Spleen (tissue), 11 donors: ENCODE results near the gene RAB12. TPM values are rescaled to one million over a fixed set of nuclear protein-coding genes. Genes with fewer than 3 reads are reported as not detected.
A peak's percentile ranks its signal among the peaks of the same experiment; 100 is the strongest.

Experiments
- DNase-seq: peaks from one replicate; pipeline ENCODE4 v3.0.0-alpha.2; 2020
- H3K27ac ChIP-seq, 8 donors: fragments of 200-600 bp; sonication (generic) in 7 of 8; 1 replicate in 4 of 8; 2 replicates in 4 of 8; pipeline versions ENCODE4 v1.5.0 to v1.8.0; 2016 to 2021; ENCODE audit warnings: inconsistent platforms in 4 of 8, mild to moderate bottlenecking in 4 of 8, moderate library complexity in 1 of 8
- H3K27me3 ChIP-seq, 7 donors: fragments of 200-600 bp; sonication (generic) in 6 of 7; replicated peaks in 1 of 7; 1 replicate in 4 of 7; 2 replicates in 3 of 7; pipeline versions ENCODE4 v1.5.0 to v1.8.0; 2016 to 2021; ENCODE audit warnings: inconsistent platforms in 3 of 7, mild to moderate bottlenecking in 1 of 7
- H3K36me3 ChIP-seq, 6 donors: fragments of 200-600 bp; sonication (generic) in 5 of 6; 1 replicate in 4 of 6; 2 replicates in 2 of 6; pipeline versions ENCODE4 v1.5.0 to v1.8.0; 2016 to 2021; ENCODE audit warnings: inconsistent platforms in 2 of 6
- H3K4me1 ChIP-seq, 6 donors: fragments of 200-600 bp; sonication (generic) in 5 of 6; 1 replicate in 3 of 6; 2 replicates in 3 of 6; pipeline versions ENCODE4 v1.5.0 to v1.8.0; 2016 to 2021; ENCODE audit warnings: inconsistent platforms in 3 of 6
- H3K4me3 ChIP-seq, 8 donors: fragments of 200-600 bp; sonication (generic) in 7 of 8; 1 replicate in 4 of 8; 2 replicates in 4 of 8; pipeline versions ENCODE4 v1.5.0 to v1.8.0; 2016 to 2021; ENCODE audit warnings: inconsistent platforms in 4 of 8, mild to moderate bottlenecking in 4 of 8, moderate library complexity in 2 of 8
- H3K9me3 ChIP-seq, 8 donors: fragments of 200-600 bp; sonication (generic) in 7 of 8; 1 replicate in 4 of 8; 2 replicates in 4 of 8; pipeline versions ENCODE4 v1.5.0 to v1.8.0; 2016 to 2021; ENCODE audit warnings: inconsistent platforms in 4 of 8
- POLR2A ChIP-seq, 3 donors: fragments of 450-650 bp; IDR thresholded peaks; one replicate each; pipeline ENCODE4 v1.5.1; 2017; ENCODE audit warnings: antibody characterized with exemption in 3 of 3, mild to moderate bottlenecking in 1 of 3
- POLR2AphosphoS5 ChIP-seq, 3 donors: sonication (generic); formaldehyde crosslinking; IDR thresholded peaks; one replicate each; pipeline ENCODE4 v1.5.1; 2017; ENCODE audit warnings: antibody characterized with exemption in 3 of 3
- WGBS, 5 donors: extraction: QIAGEN DNeasy Blood & Tissue Kit in 3 of 5; methylation state at CpG; one replicate each; pipeline versions ENCODE4 v1.1.5 to v1.1.7; 2013 to 2018; 5-methylcytosine and 5-hydroxymethylcytosine counted together
- intact Hi-C: fragments of 100-400 bp; cut with DNase I; formaldehyde crosslinking; loops from one replicate; pipeline ENCODE4 v1.15.0; 2023; ENCODE audit warnings: low total_unique reads
- polyA plus RNA-seq, 3 donors: library from polyadenylated mRNA; stranded (reverse); fragments of 200-250 nt; gene quantifications; one replicate each; pipeline ENCODE4 v1.2.1, GENCODE V29; 2013
- total RNA-seq, 7 donors: library from RNA; depleted of rRNA in 3 of 7; stranded (reverse); fragments of >200 nt in 3 of 7; fragmentation: NEBNext Ultra II Directional in 4 of 7; extraction: Animal tissue kit (Norgen Biotek cat#: 25700) in 4 of 7; gene quantifications; one replicate each; pipeline versions ENCODE4 v1.1.0 to v1.2.1, GENCODE V29; 2016 to 2021
- TF ChIP-seq, protein P1 (sequence below), 11 experiments: fragments of 200-600 bp in 7 of 11; fragments of 450-650 bp in 4 of 11; sonication (generic) in 4 of 11; IDR thresholded peaks in 8 of 11; conservative IDR thresholded peaks in 3 of 11; 1 replicate in 7 of 11; 2 replicates in 4 of 11; pipeline versions ENCODE4 v1.4.0 to v1.8.0; 2016 to 2021; ENCODE audit warnings: antibody characterized with exemption in 11 of 11, inconsistent platforms in 4 of 11, mild to moderate bottlenecking in 1 of 11
- donor health status: healthy with polysubstance abuse.
- donor health status: DM: no; HTN: no; CAD: no; lungs with moderate emphysema.
- donor health status: DM: no; HTN: no; CAD: no.
- donor health status: Bipolar disorder and iron deficiency.
- donor health status: healthy.
- donor health status: DM: no; HTN: no; CAD: no.
- donor health status: DM: yes; HTN: yes; CAD: no.

Gene RAB12
- total and polyA plus RNA-seq, 10 donors: 26.0 to 56.5 (median 41.3) TPM

DNA sequence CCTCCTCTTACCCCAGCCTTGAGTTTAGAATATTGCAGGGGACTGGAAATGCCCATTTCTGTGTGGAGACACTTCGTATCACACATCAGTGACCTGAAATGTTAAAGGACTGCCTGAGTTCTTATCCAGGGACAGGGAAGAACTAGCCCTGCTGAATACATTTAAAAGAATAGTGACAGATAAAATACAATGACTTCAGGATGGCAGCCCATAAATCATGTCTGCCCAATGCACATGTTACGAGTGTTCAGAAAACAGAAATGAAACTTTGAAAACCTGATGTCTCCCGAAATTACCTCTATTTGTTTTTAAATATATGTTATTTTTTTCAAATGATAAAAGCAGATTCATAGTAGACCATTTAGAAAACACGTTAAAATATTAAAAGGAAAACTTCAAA, 22.3 kb upstream of the RAB12 start:
- H3K27ac ChIP-seq: no peak overlapping the region
- peaks cover 0 to 19% (median 10%) of the 10 kb centered on the region in 8 donors for H3K9me3 ChIP-seq
- 60 to 65% (median 64%) methylated on average over 4 of the region's 4 CpGs for WGBS, 5 donors
- H3K4me1 ChIP-seq: no peaks in the 10 kb centered on the region
- TF ChIP-seq POLR2A (IDR thresholded peaks at IDR 0.05) (no peak), POLR2AphosphoS5 (IDR thresholded peaks at IDR 0.05) (no peak)
- TF ChIP-seq, protein P1, sequence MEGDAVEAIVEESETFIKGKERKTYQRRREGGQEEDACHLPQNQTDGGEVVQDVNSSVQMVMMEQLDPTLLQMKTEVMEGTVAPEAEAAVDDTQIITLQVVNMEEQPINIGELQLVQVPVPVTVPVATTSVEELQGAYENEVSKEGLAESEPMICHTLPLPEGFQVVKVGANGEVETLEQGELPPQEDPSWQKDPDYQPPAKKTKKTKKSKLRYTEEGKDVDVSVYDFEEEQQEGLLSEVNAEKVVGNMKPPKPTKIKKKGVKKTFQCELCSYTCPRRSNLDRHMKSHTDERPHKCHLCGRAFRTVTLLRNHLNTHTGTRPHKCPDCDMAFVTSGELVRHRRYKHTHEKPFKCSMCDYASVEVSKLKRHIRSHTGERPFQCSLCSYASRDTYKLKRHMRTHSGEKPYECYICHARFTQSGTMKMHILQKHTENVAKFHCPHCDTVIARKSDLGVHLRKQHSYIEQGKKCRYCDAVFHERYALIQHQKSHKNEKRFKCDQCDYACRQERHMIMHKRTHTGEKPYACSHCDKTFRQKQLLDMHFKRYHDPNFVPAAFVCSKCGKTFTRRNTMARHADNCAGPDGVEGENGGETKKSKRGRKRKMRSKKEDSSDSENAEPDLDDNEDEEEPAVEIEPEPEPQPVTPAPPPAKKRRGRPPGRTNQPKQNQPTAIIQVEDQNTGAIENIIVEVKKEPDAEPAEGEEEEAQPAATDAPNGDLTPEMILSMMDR (IDR thresholded peaks at IDR 0.05 in 8 of 11, conservative IDR thresholded peaks at IDR 0.05 in 3 of 11): no peak
- intact Hi-C loops: no loop called here
- H3K36me3 ChIP-seq: no peaks in the 10 kb centered on the region
- peaks cover 0 to 29% (median 0%) of the 10 kb centered on the region in 7 donors for H3K27me3 ChIP-seq
- H3K4me3 ChIP-seq: no peak overlapping the region
- DNase-seq: no peak

- no peaks in the 10 kb centered on the region for H3K36me3 ChIP-seq
- H3K9me3 ChIP-seq: peaks cover 0 to 8% (median 2%) of the 10 kb centered on the region in 8 donors
- H3K4me3 ChIP-seq: no peak overlapping the region
- DNase-seq: no peak
- 88 to 95% (median 92%) methylated on average over 6 of the region's 6 CpGs for WGBS, 5 donors
- peaks cover 0 to under 1% (median 0%) of the 10 kb centered on the region in 6 donors for H3K4me1 ChIP-seq
- intact Hi-C loops: no loop called here
- peaks cover 0 to 4% (median 0%) of the 10 kb centered on the region in 7 donors for H3K27me3 ChIP-seq
- TF ChIP-seq POLR2AphosphoS5 (IDR thresholded peaks at IDR 0.05): no peak
- TF ChIP-seq, protein P1 (IDR thresholded peaks at IDR 0.05 in 8 of 11, conservative IDR thresholded peaks at IDR 0.05 in 3 of 11): no peak
- no peak overlapping the region for H3K27ac ChIP-seq
Measured at GRCh38 chr18:8595445-8595844, 13.8 kb upstream of the RAB12 start.

DNA sequence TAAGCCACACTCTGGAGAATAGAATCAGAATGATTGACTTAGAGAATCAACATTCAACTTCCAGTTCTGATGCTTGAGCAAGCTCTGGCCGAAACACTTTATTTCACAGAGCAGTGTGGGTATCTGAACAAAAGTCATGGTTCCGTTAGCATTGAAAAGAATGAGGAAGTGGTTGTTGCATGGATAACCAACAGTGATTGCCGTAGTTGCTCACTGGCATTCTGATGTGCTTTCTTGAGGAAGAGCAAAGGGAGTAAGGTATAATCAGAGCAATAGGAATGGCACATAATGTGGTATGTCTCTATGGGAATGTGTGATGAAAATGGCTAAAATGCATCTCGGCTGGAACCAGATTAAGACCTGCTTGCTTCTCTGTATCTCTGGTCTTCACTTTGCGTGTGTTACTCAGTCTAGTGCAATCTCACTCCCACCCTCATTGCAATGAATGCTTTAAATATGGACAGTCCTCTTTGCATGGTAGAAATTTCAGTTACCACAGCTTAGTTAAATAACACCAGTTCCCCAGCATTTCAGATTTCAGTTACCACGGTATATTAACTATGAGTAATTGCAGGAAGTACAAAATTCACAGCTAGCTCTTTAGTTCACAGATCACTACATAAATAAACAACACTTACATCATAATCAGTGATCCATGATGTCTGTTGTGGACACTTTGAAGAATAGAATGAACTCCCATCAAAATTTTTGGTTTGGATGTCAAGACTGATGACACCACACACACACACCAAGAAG, 7.8 kb upstream of the RAB12 start:
- Histone ChIP-seq H3K27me3 (no peaks in the 10 kb centered on the region), H3K27ac (peak overlapping the region in 5 of 8 donors; percentile 7 to 70 (median 29)), H3K36me3 (no peaks in the 10 kb centered on the region), H3K4me3 (peak overlapping the region in 1 of 8 donors; percentile 26), H3K4me1 (peaks cover 3 to 45% (median 35%) of the 10 kb centered on the region in 6 donors), H3K9me3 (no peaks in the 10 kb centered on the region)
- intact Hi-C loops: no loop called here
- WGBS, 5 donors: 42 to 54% (median 48%) methylated on average over 6 of the region's 6 CpGs
- DNase-seq: no peak
- TF ChIP-seq POLR2A (IDR thresholded peaks at IDR 0.05) (no peak), POLR2AphosphoS5 (IDR thresholded peaks at IDR 0.05) (no peak)
- TF ChIP-seq, protein P1 (IDR thresholded peaks at IDR 0.05 in 8 of 11, conservative IDR thresholded peaks at IDR 0.05 in 3 of 11): no peak

- intact Hi-C loops: no loop called here
- no peaks in the 10 kb centered on the region for H3K36me3 ChIP-seq
- H3K9me3 ChIP-seq: no peaks in the 10 kb centered on the region
- H3K4me3 ChIP-seq: no peak overlapping the region
- H3K4me1 ChIP-seq: peaks cover 3 to 47% (median 35%) of the 10 kb centered on the region in 6 donors
- peak overlapping the region in 2 of 8 donors; percentile 29 to 70 for H3K27ac ChIP-seq
- H3K27me3 ChIP-seq: no peaks in the 10 kb centered on the region
- no peak for TF ChIP-seq POLR2A (IDR thresholded peaks at IDR 0.05)
- TF ChIP-seq, protein P1 (IDR thresholded peaks at IDR 0.05 in 8 of 11, conservative IDR thresholded peaks at IDR 0.05 in 3 of 11): no peak
- no peak for TF ChIP-seq POLR2AphosphoS5 (IDR thresholded peaks at IDR 0.05)
- 81 to 92% (median 90%) methylated on average over 4 of the region's 4 CpGs for WGBS, 5 donors
- no peak for DNase-seq
Measured at GRCh38 chr18:8602040-8602439, 7.2 kb upstream of the RAB12 start.
